ENCODE measurements around the gene MCM7.

MCM7 gene

GRCh38 chr7:100093054-100093453, 8.1 kb downstream of the MCM7 start:
- DNase-seq = no peak

GRCh38 chr7:100091411-100092181, 9.6 kb downstream of the MCM7 start:
- DNase-seq = peak; percentile 71

GRCh38 chr7:100090527-100091410, 10.4 kb downstream of the MCM7 start:
- peak; percentile 22 for DNase-seq

GRCh38 chr7:100089458-100090196, 11.6 kb downstream of the MCM7 start:
- DNase-seq = peak; percentile 53

GRCh38 chr7:100088621-100089457, 12.4 kb downstream of the MCM7 start, which contains the start of gene COPS6:
Gene COPS6, plus strand, starts transcription at chr7:100088969. Its CDS starts 22 bp downstream, at chr7:100088991.
- peak; percentile 72 for DNase-seq

- DNase-seq = no peak
These were observed 13.0 kb downstream of the MCM7 start for GRCh38 chr7:100088095-100088620.

- DNase-seq = peak; percentile 98
These were observed 14.0 kb downstream of the MCM7 start for GRCh38 chr7:100087055-100087750.

- no peak for DNase-seq
These were observed 15.7 kb downstream of the MCM7 start for GRCh38 chr7:100085515-100085914.

GRCh38 chr7:100082978-100083377, 18.2 kb downstream of the MCM7 start:
- no peak for DNase-seq

- DNase-seq = peak; percentile 99
These were observed 19.6 kb downstream of the MCM7 start, which contains the start of gene ZNF3 for GRCh38 chr7:100081535-100082102. Gene ZNF3, minus strand, starts transcription at chr7:100081723. Its CDS starts 4,366 bp downstream, at chr7:100077357.

- DNase-seq = no peak
These were observed 20.2 kb downstream of the MCM7 start for GRCh38 chr7:100080907-100081534.

GRCh38 chr7:100079024-100079560, 22.1 kb downstream of the MCM7 start:
- DNase-seq = no peak

GRCh38 chr7:100077205-100077604, 24.0 kb downstream of the MCM7 start:
- DNase-seq = no peak

- DNase-seq = no peak
These were observed 25.8 kb downstream of the MCM7 start for GRCh38 chr7:100075418-100075817.

GRCh38 chr7:100074841-100075240, 26.4 kb downstream of the MCM7 start:
- DNase-seq = no peak

GRCh38 chr7:100072462-100072861, 28.7 kb downstream of the MCM7 start:
- no peak for DNase-seq

- DNase-seq = no peak
These were observed 30.0 kb downstream of the MCM7 start for GRCh38 chr7:100071018-100071723.

- DNase-seq = no peak
These were observed 31.2 kb downstream of the MCM7 start for GRCh38 chr7:100069991-100070390.

GRCh38 chr7:100066953-100067352, 34.2 kb downstream of the MCM7 start:
- DNase-seq = no peak
